Measurements from ENCODE around the gene PPP1R9B.

- TF ChIP-seq CTCF (IDR thresholded peaks at IDR 0.05; ENCODE audit: insufficient read depth, low read depth, low read length) (no peak), EZH2 (IDR thresholded peaks at IDR 0.05; ENCODE audit: insufficient read depth, low read length) (no peak)
Observed at GRCh38 chr17:50133769-50134099, 16.7 kb downstream of the PPP1R9B start.

Data from astrocyte (in vitro differentiated cells and primary cell).